Testis (tissue), 2 donors: Measurements from ENCODE around the gene CYS1.

Source experiments
- CTCF ChIP-seq, 3 experiments: fragments of 450-650 bp in 2 of 3; fragments of 200-600 bp in 1 of 3; sonication (generic) in 1 of 3; IDR thresholded peaks; one replicate each; pipeline ENCODE4 v1.5.1; 2016 to 2019; ENCODE audit warnings: antibody characterized with exemption in 3 of 3, mild to moderate bottlenecking in 2 of 3, moderate library complexity in 1 of 3
- POLR2A ChIP-seq: fragments of 450-650 bp; IDR thresholded peaks from one replicate; pipeline ENCODE4 v1.6.1; 2017; ENCODE audit warnings: antibody characterized with exemption, mild to moderate bottlenecking, moderate library complexity

GRCh38 chr2:10079870-10080535 is at the start of gene CYS1:
- peak in 1 of 3 experiments; percentile 22 for TF ChIP-seq CTCF (IDR thresholded peaks at IDR 0.05)
- TF ChIP-seq POLR2A: no peak
